Spinal cord (tissue), 10 donors: ENCODE results near the gene KRT83. TPM values are rescaled to one million over a fixed set of nuclear protein-coding genes. Genes with fewer than 3 reads are reported as not detected.
A peak's percentile ranks its signal among the peaks of the same experiment; 100 is the strongest.

Experiments used
- DNase-seq, 6 donors: peaks; one replicate each; pipeline versions ENCODE4 v3.0.0 to v3.0.0-alpha.2; 2013 to 2015; ENCODE audit warnings: low spot score in 6 of 6, low read depth in 4 of 6
- H3K27ac ChIP-seq: one replicate; pipeline ENCODE4 v1.5.1; 2013; ENCODE audit warnings: low read depth, low read length, control low read depth
- H3K27me3 ChIP-seq: one replicate; pipeline ENCODE4 v1.6.1; 2013; ENCODE audit warnings: low read length; ENCODE audit not compliant: control insufficient read depth, insufficient read depth
- H3K36me3 ChIP-seq: one replicate; pipeline ENCODE4 v1.6.1; 2013; ENCODE audit warnings: low read length; ENCODE audit not compliant: control insufficient read depth, insufficient read depth
- H3K4me1 ChIP-seq: one replicate; pipeline ENCODE4 v1.6.1; 2013; ENCODE audit warnings: low read length; ENCODE audit not compliant: control insufficient read depth, insufficient read depth
- H3K4me3 ChIP-seq: one replicate; pipeline ENCODE4 v1.5.1; 2013; ENCODE audit warnings: low read depth, low read length, control low read depth
- H3K9me3 ChIP-seq: one replicate; pipeline ENCODE4 v1.6.1; 2013; ENCODE audit warnings: low read length; ENCODE audit not compliant: control insufficient read depth, insufficient read depth
- WGBS: methylation state at CpG from one replicate; pipeline ENCODE4 v1.1.5; 2013; ENCODE audit warnings: missing lambda C conversion rate; ENCODE audit not compliant: insufficient coverage; 5-methylcytosine and 5-hydroxymethylcytosine counted together
- polyA plus RNA-seq, 2 donors: library from polyadenylated mRNA; unstranded; fragments of 120-200 nt; gene quantifications; one replicate each; pipeline ENCODE4 v1.2.1, GENCODE V29; 2013; ENCODE audit not compliant: insufficient read length in 2 of 2
- total RNA-seq, 2 donors: library from RNA; depleted of rRNA in 1 of 2; stranded (reverse); fragments of 120-200 nt in 1 of 2; fragments of >200 nt in 1 of 2; gene quantifications; one replicate each; pipeline versions ENCODE4 v1.2.3 to v1.2.4, GENCODE V29; 2013 to 2014
- donor health status: healthy.

The KRT83 gene
- total and polyA plus RNA-seq, 4 donors, result not detected

- no peak overlapping the region for H3K27ac ChIP-seq
Measured at GRCh38 chr12:52323416-52324152, 2.4 kb upstream of the KRT83 start.

GRCh38 chr12:52323001-52323400 lies 1.8 kb upstream of the KRT83 start:
- Histone ChIP-seq H3K27ac (no peak overlapping the region), H3K4me3 (no peak overlapping the region), H3K4me1 (peaks cover 14% of the 10 kb centered on the region), H3K36me3 (no peaks in the 10 kb centered on the region), H3K9me3 (no peaks in the 10 kb centered on the region), H3K27me3 (no peaks in the 10 kb centered on the region)
- WGBS, result 92% methylated on average over 1 of the region's 1 CpG
- no peak for DNase-seq

More at GRCh38 chr12:52323416-52324152, 2.4 kb upstream of the KRT83 start:
- DNase-seq, result peak in 1 of 6 donors; percentile 62
- H3K4me3 ChIP-seq, result no peak overlapping the region
- no peaks in the 10 kb centered on the region for H3K9me3 ChIP-seq
- no peaks in the 10 kb centered on the region for H3K27me3 ChIP-seq
- peaks cover 14% of the 10 kb centered on the region for H3K4me1 ChIP-seq
- H3K36me3 ChIP-seq, result no peaks in the 10 kb centered on the region
- whole genome bisulfite sequencing, result 72% methylated on average over 9 of the region's 10 CpGs

- Histone ChIP-seq H3K4me1 (peaks cover 14% of the 10 kb centered on the region), H3K4me3 (no peak overlapping the region), H3K27me3 (no peaks in the 10 kb centered on the region), H3K27ac (no peak overlapping the region), H3K9me3 (no peaks in the 10 kb centered on the region), H3K36me3 (no peaks in the 10 kb centered on the region)
- DNase-seq, result no peak
- 100% methylated on average over 1 of the region's 1 CpG for WGBS
Measured at GRCh38 chr12:52322069-52322468, 871 bp upstream of the KRT83 start.

- Histone ChIP-seq H3K4me3 (no peak overlapping the region), H3K27ac (no peak overlapping the region), H3K36me3 (no peaks in the 10 kb centered on the region), H3K9me3 (no peaks in the 10 kb centered on the region), H3K4me1 (peaks cover 14% of the 10 kb centered on the region), H3K27me3 (no peaks in the 10 kb centered on the region)
- 38% methylated on average over 4 of the region's 4 CpGs for WGBS
- peak in 1 of 6 donors; percentile 60 for DNase-seq
Measured at GRCh38 chr12:52321418-52321817, 220 bp upstream of the KRT83 start.

- Histone ChIP-seq H3K9me3 (no peaks in the 10 kb centered on the region), H3K27ac (no peak overlapping the region), H3K4me1 (peaks cover 14% of the 10 kb centered on the region), H3K4me3 (no peak overlapping the region), H3K27me3 (no peaks in the 10 kb centered on the region), H3K36me3 (no peaks in the 10 kb centered on the region)
- no peak for DNase-seq
- 68% methylated on average over 11 of the region's 11 CpGs for WGBS
Measured at GRCh38 chr12:52319097-52319496, 2.1 kb downstream of the KRT83 start.

- no peaks in the 10 kb centered on the region for H3K36me3 ChIP-seq
- no peak overlapping the region for H3K27ac ChIP-seq
- no peak for DNase-seq
- 87% methylated on average over 5 of the region's 11 CpGs for WGBS
- H3K4me1 ChIP-seq, result peaks cover 8% of the 10 kb centered on the region
- no peaks in the 10 kb centered on the region for H3K27me3 ChIP-seq
- no peaks in the 10 kb centered on the region for H3K9me3 ChIP-seq
- no peak overlapping the region for H3K4me3 ChIP-seq
Measured at GRCh38 chr12:52318241-52318990, 2.8 kb downstream of the KRT83 start.

GRCh38 chr12:52317468-52318052 lies 3.6 kb downstream of the KRT83 start:
- Histone ChIP-seq H3K4me1 (peaks cover 7% of the 10 kb centered on the region), H3K9me3 (no peaks in the 10 kb centered on the region), H3K27ac (no peak overlapping the region), H3K27me3 (no peaks in the 10 kb centered on the region), H3K36me3 (no peaks in the 10 kb centered on the region), H3K4me3 (no peak overlapping the region)
- DNase-seq, result no peak
- 99% methylated on average over 10 of the region's 12 CpGs for WGBS

- WGBS, result 95% methylated on average over 9 of the region's 11 CpGs
- Histone ChIP-seq H3K27ac (no peak overlapping the region), H3K4me1 (peaks cover 7% of the 10 kb centered on the region), H3K36me3 (no peaks in the 10 kb centered on the region), H3K9me3 (no peaks in the 10 kb centered on the region), H3K4me3 (no peak overlapping the region), H3K27me3 (no peaks in the 10 kb centered on the region)
- no peak for DNase-seq
Measured at GRCh38 chr12:52316701-52317100, 4.5 kb downstream of the KRT83 start.

- H3K27me3 ChIP-seq, result no peaks in the 10 kb centered on the region
- WGBS, result 96% methylated on average over 9 of the region's 9 CpGs
- no peak for DNase-seq
- H3K4me3 ChIP-seq, result no peak overlapping the region
- H3K9me3 ChIP-seq, result no peaks in the 10 kb centered on the region
- no peak overlapping the region for H3K27ac ChIP-seq
- H3K36me3 ChIP-seq, result no peaks in the 10 kb centered on the region
- H3K4me1 ChIP-seq, result peaks cover 3% of the 10 kb centered on the region
Measured at GRCh38 chr12:52316290-52316689, 4.9 kb downstream of the KRT83 start.
